Suprapubic skin (tissue), 3 donors: ENCODE results near the gene PRR11.

Experiments used
- CTCF ChIP-seq, 2 donors: fragments of 200-600 bp in 1 of 2; fragments of 450-650 bp in 1 of 2; sonication (generic) in 1 of 2; IDR thresholded peaks; one replicate each; pipeline ENCODE4 v1.5.1; 2016 to 2019; ENCODE audit warnings: antibody characterized with exemption in 2 of 2, mild to moderate bottlenecking in 1 of 2, moderate library complexity in 1 of 2
- POLR2A ChIP-seq, 2 donors: fragments of 450-650 bp; IDR thresholded peaks; one replicate each; pipeline ENCODE4 v1.6.1; 2017; ENCODE audit warnings: antibody characterized with exemption in 2 of 2, mild to moderate bottlenecking in 2 of 2, moderate library complexity in 2 of 2

- no peak for TF ChIP-seq CTCF (IDR thresholded peaks at IDR 0.05)
- TF ChIP-seq POLR2A (IDR thresholded peaks at IDR 0.05): no peak
Measured at GRCh38 chr17:59230764-59231163, 75.2 kb downstream of the PRR11 start.
